HG03045 (cell line): ENCODE data around the gene SRRM2.

Experiments
- ATAC-seq: cut with Tn5 transposase; IDR thresholded peaks from one replicate; pipeline ENCODE4 v1.9.1; 2021; ENCODE audit warnings: mild to moderate bottlenecking, moderate library complexity; ENCODE audit not compliant: unreplicated experiment

SRRM2 gene

GRCh38 chr16:2818272-2818876, 65.9 kb downstream of the SRRM2 start:
- ATAC-seq, result no peak

GRCh38 chr16:2819179-2819938, 66.9 kb downstream of the SRRM2 start:
- no peak for ATAC-seq

- ATAC-seq, result no peak
Observed at GRCh38 chr16:2819939-2820835, 67.7 kb downstream of the SRRM2 start.
